ENCODE data around the gene ALX4.

The ALX4 gene

GRCh38 chr11:44236296-44236695, 73.6 kb downstream of the ALX4 start:
- H3K9ac ChIP-seq (ENCODE audit: low read length) = no peak overlapping the region
- H2AFZ ChIP-seq (ENCODE audit: low read length) = no peak overlapping the region
- no peaks in the 10 kb centered on the region for H3K9me2 ChIP-seq (replicated peaks; ENCODE audit: insufficient read depth, low read length)
- H3K79me2 ChIP-seq (ENCODE audit: low read length) = no peaks in the 10 kb centered on the region
- no peaks in the 10 kb centered on the region for H3K27me3 ChIP-seq (replicated peaks; ENCODE audit: insufficient read depth, low read length)
- H4K20me1 ChIP-seq (ENCODE audit: insufficient read depth, low read length) = no peaks in the 10 kb centered on the region
- H3K36me3 ChIP-seq (replicated peaks; ENCODE audit: insufficient read depth, low read length) = no peaks in the 10 kb centered on the region
- no peak for DNase-seq
- H3K27ac ChIP-seq (ENCODE audit: low read length) = no peak overlapping the region
- H3K4me3 ChIP-seq (ENCODE audit: low read length) = no peak overlapping the region
- H3K4me2 ChIP-seq (ENCODE audit: low read depth, low read length) = no peak overlapping the region
- no peaks in the 10 kb centered on the region for H3K4me1 ChIP-seq (ENCODE audit: low read length)
- TF ChIP-seq EZH2phosphoT487 (IDR thresholded peaks at IDR 0.05; ENCODE audit: low read length) (no peak), EZH2 (optimal IDR thresholded peaks at IDR 0.05; ENCODE audit: low read depth, low read length) (no peak)
- TF ChIP-seq, protein P1, sequence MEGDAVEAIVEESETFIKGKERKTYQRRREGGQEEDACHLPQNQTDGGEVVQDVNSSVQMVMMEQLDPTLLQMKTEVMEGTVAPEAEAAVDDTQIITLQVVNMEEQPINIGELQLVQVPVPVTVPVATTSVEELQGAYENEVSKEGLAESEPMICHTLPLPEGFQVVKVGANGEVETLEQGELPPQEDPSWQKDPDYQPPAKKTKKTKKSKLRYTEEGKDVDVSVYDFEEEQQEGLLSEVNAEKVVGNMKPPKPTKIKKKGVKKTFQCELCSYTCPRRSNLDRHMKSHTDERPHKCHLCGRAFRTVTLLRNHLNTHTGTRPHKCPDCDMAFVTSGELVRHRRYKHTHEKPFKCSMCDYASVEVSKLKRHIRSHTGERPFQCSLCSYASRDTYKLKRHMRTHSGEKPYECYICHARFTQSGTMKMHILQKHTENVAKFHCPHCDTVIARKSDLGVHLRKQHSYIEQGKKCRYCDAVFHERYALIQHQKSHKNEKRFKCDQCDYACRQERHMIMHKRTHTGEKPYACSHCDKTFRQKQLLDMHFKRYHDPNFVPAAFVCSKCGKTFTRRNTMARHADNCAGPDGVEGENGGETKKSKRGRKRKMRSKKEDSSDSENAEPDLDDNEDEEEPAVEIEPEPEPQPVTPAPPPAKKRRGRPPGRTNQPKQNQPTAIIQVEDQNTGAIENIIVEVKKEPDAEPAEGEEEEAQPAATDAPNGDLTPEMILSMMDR (IDR thresholded peaks at IDR 0.05; ENCODE audit: low read length) = no peak
- no peaks in the 10 kb centered on the region for H3K9me3 ChIP-seq (replicated peaks; ENCODE audit: insufficient read depth, low read length)
- no peaks in the 10 kb centered on the region for H3F3A ChIP-seq (ENCODE audit: insufficient read depth, low read length)

GRCh38 chr11:44235765-44236201, 74.2 kb downstream of the ALX4 start:
- Histone ChIP-seq H3K4me1 (ENCODE audit: low read length) (no peaks in the 10 kb centered on the region), H3K4me2 (ENCODE audit: low read depth, low read length) (no peak overlapping the region), H2AFZ (ENCODE audit: low read length) (no peak overlapping the region), H4K20me1 (ENCODE audit: insufficient read depth, low read length) (no peaks in the 10 kb centered on the region), H3K79me2 (ENCODE audit: low read length) (no peaks in the 10 kb centered on the region), H3F3A (ENCODE audit: insufficient read depth, low read length) (no peaks in the 10 kb centered on the region), H3K36me3 (replicated peaks; ENCODE audit: insufficient read depth, low read length) (no peaks in the 10 kb centered on the region), H3K9ac (ENCODE audit: low read length) (no peak overlapping the region), H3K4me3 (ENCODE audit: low read length) (no peak overlapping the region), H3K27ac (ENCODE audit: low read length) (no peak overlapping the region), H3K9me2 (replicated peaks; ENCODE audit: insufficient read depth, low read length) (no peaks in the 10 kb centered on the region), H3K27me3 (replicated peaks; ENCODE audit: insufficient read depth, low read length) (no peaks in the 10 kb centered on the region), H3K9me3 (replicated peaks; ENCODE audit: insufficient read depth, low read length) (no peaks in the 10 kb centered on the region)
- no peak for DNase-seq
- TF ChIP-seq EZH2phosphoT487 (IDR thresholded peaks at IDR 0.05; ENCODE audit: low read length) = no peak
- TF ChIP-seq EZH2 (optimal IDR thresholded peaks at IDR 0.05; ENCODE audit: low read depth, low read length) = no peak
- TF ChIP-seq, protein P1 (IDR thresholded peaks at IDR 0.05; ENCODE audit: low read length) = no peak

DNA sequence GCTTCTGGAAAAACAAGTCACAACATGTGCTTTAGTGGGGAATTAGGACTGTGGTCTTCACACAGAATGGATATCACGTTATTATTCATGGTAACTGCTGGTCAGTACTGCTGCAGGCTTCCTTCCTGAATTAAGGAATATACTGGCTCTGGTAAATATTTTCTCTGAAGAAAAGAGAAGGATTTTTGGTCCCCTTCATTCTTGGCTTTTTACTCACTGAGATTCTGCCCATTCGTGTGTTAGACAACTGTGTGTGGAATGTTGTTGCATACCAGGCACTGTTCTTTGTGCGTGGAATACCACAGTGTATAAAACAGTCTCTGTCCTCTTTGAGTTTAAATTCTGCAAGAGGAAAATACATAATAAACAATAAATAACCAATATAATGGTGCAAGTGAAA, 80.3 kb downstream of the ALX4 start:
- no peak overlapping the region for H2AFZ ChIP-seq (ENCODE audit: low read length)

More for the DNA sequence above, 80.3 kb downstream of the ALX4 start:
- H3K4me1 ChIP-seq (ENCODE audit: low read length) = no peaks in the 10 kb centered on the region
- H3K4me2 ChIP-seq (ENCODE audit: low read depth, low read length) = no peak overlapping the region
- no peak overlapping the region for H3K27ac ChIP-seq (ENCODE audit: low read length)
- H4K20me1 ChIP-seq (ENCODE audit: insufficient read depth, low read length) = no peaks in the 10 kb centered on the region
- H3K79me2 ChIP-seq (ENCODE audit: low read length) = no peaks in the 10 kb centered on the region
- H3K9ac ChIP-seq (ENCODE audit: low read length) = no peak overlapping the region
- no peaks in the 10 kb centered on the region for H3K9me3 ChIP-seq (replicated peaks; ENCODE audit: insufficient read depth, low read length)
- H3K4me3 ChIP-seq (ENCODE audit: low read length) = no peak overlapping the region
- H3K9me2 ChIP-seq (replicated peaks; ENCODE audit: insufficient read depth, low read length) = no peaks in the 10 kb centered on the region
- H3K27me3 ChIP-seq (replicated peaks; ENCODE audit: insufficient read depth, low read length) = no peaks in the 10 kb centered on the region
- no peaks in the 10 kb centered on the region for H3K36me3 ChIP-seq (replicated peaks; ENCODE audit: insufficient read depth, low read length)
- DNase-seq = no peak
- H3F3A ChIP-seq (ENCODE audit: insufficient read depth, low read length) = no peaks in the 10 kb centered on the region
- TF ChIP-seq EZH2phosphoT487 (IDR thresholded peaks at IDR 0.05; ENCODE audit: low read length) = no peak
- TF ChIP-seq, protein P1 (IDR thresholded peaks at IDR 0.05; ENCODE audit: low read length) = no peak

All from MM.1S (cell line).